ENCODE measurements around the gene ATP6AP2. TPM values are rescaled to one million over a fixed set of nuclear protein-coding genes. Genes with fewer than 3 reads are reported as not detected.
A peak's percentile ranks its signal among the peaks of the same experiment; 100 is the strongest.
"Not testable (repeated sequence)": the region's sequence is repeated elsewhere in the genome, so short reads cannot be mapped to it uniquely, and the experiment has no call there.

ATP6AP2 gene
- total RNA-seq, 1 experiment from 2014 or later: 67.5 TPM

DNA sequence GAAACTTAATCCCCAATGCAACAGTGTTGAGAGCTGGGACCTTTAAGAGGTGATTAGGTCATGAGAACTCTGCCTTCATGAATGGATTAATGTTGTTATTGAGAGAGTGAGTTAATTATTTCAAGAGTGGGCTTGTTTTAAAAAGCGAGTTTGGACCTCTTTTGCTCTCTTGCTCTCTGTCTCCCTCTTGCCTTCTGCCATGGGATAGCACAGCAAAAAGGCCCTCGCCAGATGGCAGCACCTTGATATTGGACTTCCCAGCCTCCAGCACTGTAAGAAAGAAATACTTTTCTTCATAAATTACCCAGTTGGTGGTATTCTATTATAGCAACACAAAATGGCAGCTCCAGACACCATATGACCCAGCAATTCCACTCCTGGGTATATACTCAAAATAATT, 7.0 kb upstream of the ATP6AP2 start:
- peaks cover 2% of the 10 kb centered on the region; the same call in 1 of the 2 replicates for H3K27me3 Mint-ChIP-seq (ENCODE audit: low read depth)
- Histone ChIP-seq H4K8ac (replicated peaks; ENCODE audit: insufficient read length, low read depth, low read length) (no peak overlapping the region), H2BK15ac (ENCODE audit: low read depth, low read length) (no peak overlapping the region), H3K14ac (ENCODE audit: insufficient read depth, low read length) (no peak overlapping the region), H3K27ac (ENCODE audit: insufficient read length, low read depth, low read length) (no peak overlapping the region), H2BK120ac (ENCODE audit: low read depth, low read length, poor library complexity, severe bottlenecking) (no peak overlapping the region), H3K4ac (ENCODE audit: low read depth, low read length) (no peak overlapping the region), H3K9ac (ENCODE audit: extremely low read depth, insufficient read length, low read length) (no peak overlapping the region), H2BK12ac (ENCODE audit: insufficient read length, low read depth, low read length) (no peak overlapping the region), H3K9me3 (ENCODE audit: control insufficient read depth, low read depth, low read length) (no peaks in the 10 kb centered on the region), H4K20me1 (ENCODE audit: control insufficient read depth, insufficient read depth, insufficient read length) (no peaks in the 10 kb centered on the region), H3K56ac (ENCODE audit: insufficient read length, low read depth, low read length) (no peak overlapping the region), H3T11ph (ENCODE audit: low read length) (no peak overlapping the region), H3K27me3 (ENCODE audit: insufficient read depth, low read length) (no peaks in the 10 kb centered on the region), H2BK20ac (ENCODE audit: low read depth, low read length, poor library complexity, severe bottlenecking) (no peak overlapping the region), H2AFZ (ENCODE audit: low read length) (no peak overlapping the region), H2AK5ac (ENCODE audit: insufficient read length, low read length) (no peak overlapping the region), H3K18ac (ENCODE audit: insufficient read length, low read depth, low read length) (no peak overlapping the region), H4K91ac (ENCODE audit: insufficient read length, low read depth, low read length) (no peak overlapping the region), H3K4me1 (ENCODE audit: insufficient read depth, low read length) (no peaks in the 10 kb centered on the region), H3K79me1 (ENCODE audit: insufficient read depth, low read depth, low read length, poor library complexity, severe bottlenecking) (no peaks in the 10 kb centered on the region), H3K79me2 (ENCODE audit: insufficient read depth, low read length) (no peaks in the 10 kb centered on the region), H3K23ac (ENCODE audit: insufficient read length, low read depth, low read length) (no peak overlapping the region), H3K23me2 (ENCODE audit: insufficient read length, low read depth, low read length, poor library complexity, severe bottlenecking) (no peaks in the 10 kb centered on the region), H4K5ac (ENCODE audit: insufficient read length, low read depth, low read length) (no peak overlapping the region), H3K4me2 (ENCODE audit: insufficient read depth, insufficient read length, low read length) (no peak overlapping the region), H2BK5ac (ENCODE audit: insufficient read length, low read length) (no peak overlapping the region)
- peak; percentile 70 for TF ChIP-seq CTCF (conservative IDR thresholded peaks at IDR 0.05)
- peaks cover 0 to 7% (median 4%) of the 10 kb centered on the region in 3 experiments; a peak in 5 of 7 replicates for H3K36me3 Mint-ChIP-seq (ENCODE audit: insufficient read depth in 1 of 3, low read depth in 3 of 3)
- no peak overlapping the region for H3K4me3 Mint-ChIP-seq
- peaks cover 69% of the 10 kb centered on the region in 2 experiments for H3K9me3 Mint-ChIP-seq
- DNase-seq: peak; percentile 43
- H3K27ac Mint-ChIP-seq: no peak overlapping the region
- no CpG with 5 or more reads among the region's 2 CpGs for WGBS (ENCODE audit: extremely low coverage, insufficient read length, low lambda C conversion rate)
- peaks cover 10 to 14% of the 10 kb centered on the region in 2 experiments for H3K4me1 Mint-ChIP-seq

GRCh38 chrX:40575411-40575810, 5.4 kb upstream of the ATP6AP2 start:
- not testable (repeated sequence) for H2BK15ac ChIP-seq (ENCODE audit: low read depth, low read length); H3K79me2 ChIP-seq (ENCODE audit: insufficient read depth, low read length); H4K91ac ChIP-seq (ENCODE audit: insufficient read length, low read depth, low read length); H3K23me2 ChIP-seq (ENCODE audit: insufficient read length, low read depth, low read length, poor library complexity, severe bottlenecking); H2BK120ac ChIP-seq (ENCODE audit: low read depth, low read length, poor library complexity, severe bottlenecking); H3K27ac ChIP-seq (ENCODE audit: insufficient read length, low read depth, low read length); H4K20me1 ChIP-seq (ENCODE audit: control insufficient read depth, insufficient read depth, insufficient read length); H3K14ac ChIP-seq (ENCODE audit: insufficient read depth, low read length); H3K4me1 ChIP-seq (ENCODE audit: insufficient read depth, low read length); H3K18ac ChIP-seq (ENCODE audit: insufficient read length, low read depth, low read length); H3K9me3 ChIP-seq (ENCODE audit: control insufficient read depth, low read depth, low read length); H4K8ac ChIP-seq (replicated peaks; ENCODE audit: insufficient read length, low read depth, low read length); H3T11ph ChIP-seq (ENCODE audit: low read length); H2BK12ac ChIP-seq (ENCODE audit: insufficient read length, low read depth, low read length); H3K79me1 ChIP-seq (ENCODE audit: insufficient read depth, low read depth, low read length, poor library complexity, severe bottlenecking); H3K56ac ChIP-seq (ENCODE audit: insufficient read length, low read depth, low read length); H3K27me3 ChIP-seq (ENCODE audit: insufficient read depth, low read length); H3K4me3 Mint-ChIP-seq; H3K4ac ChIP-seq (ENCODE audit: low read depth, low read length); H2BK5ac ChIP-seq (ENCODE audit: insufficient read length, low read length); H3K27ac Mint-ChIP-seq; H4K5ac ChIP-seq (ENCODE audit: insufficient read length, low read depth, low read length); H2AFZ ChIP-seq (ENCODE audit: low read length); H3K23ac ChIP-seq (ENCODE audit: insufficient read length, low read depth, low read length); H2AK5ac ChIP-seq (ENCODE audit: insufficient read length, low read length); DNase-seq; H3K36me3 Mint-ChIP-seq (ENCODE audit: insufficient read depth in 1 of 3, low read depth in 3 of 3); H3K4me2 ChIP-seq (ENCODE audit: insufficient read depth, insufficient read length, low read length); H3K9ac ChIP-seq (ENCODE audit: extremely low read depth, insufficient read length, low read length); H3K27me3 Mint-ChIP-seq (ENCODE audit: low read depth); H2BK20ac ChIP-seq (ENCODE audit: low read depth, low read length, poor library complexity, severe bottlenecking)
- Mint-ChIP-seq H3K4me1 (peaks cover 13 to 15% of the 10 kb centered on the region in 2 experiments), H3K9me3 (peaks cover 65 to 67% of the 10 kb centered on the region in 2 experiments)
- no CpG with 5 or more reads among the region's 2 CpGs for WGBS (ENCODE audit: extremely low coverage, insufficient read length, low lambda C conversion rate)
